SU-DHL-6 (cell line): Measurements from ENCODE around the gene ARTN.

ENCODE experiments used
- EZH2phosphoT487 ChIP-seq: fragments of 200-600 bp; sonication (generic), shearing (Covaris generic); conservative IDR thresholded peaks from 2 replicates; pipeline ENCODE4 v1.6.1; 2018; ENCODE audit warnings: mild to moderate bottlenecking, antibody characterized with exemption, low read length, moderate library complexity, mixed read lengths
- TF ChIP-seq, protein P1 (sequence below): fragments of 200-600 bp; sonication (generic); IDR thresholded peaks from one replicate; pipeline ENCODE4 v1.5.1; 2017; ENCODE audit warnings: antibody characterized with exemption, mild to moderate bottlenecking, low read length, moderate library complexity; ENCODE audit not compliant: insufficient read depth, poor library complexity, severe bottlenecking

DNA sequence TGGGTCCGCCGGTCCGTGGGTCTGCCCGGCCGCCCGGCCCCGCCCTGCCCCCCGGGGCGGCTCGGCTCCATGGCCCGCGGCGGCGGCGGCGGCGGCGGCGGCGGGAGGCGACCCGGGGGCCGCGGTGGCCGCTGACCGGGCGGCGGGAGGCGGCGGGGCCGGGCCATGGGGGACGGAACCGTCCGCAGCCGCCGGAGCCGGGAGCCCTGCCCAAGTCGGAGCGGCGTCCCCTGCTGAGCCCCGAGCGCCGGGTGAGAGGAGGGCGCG, 45.6 kb downstream of the ARTN start:
- TF ChIP-seq, protein P1, sequence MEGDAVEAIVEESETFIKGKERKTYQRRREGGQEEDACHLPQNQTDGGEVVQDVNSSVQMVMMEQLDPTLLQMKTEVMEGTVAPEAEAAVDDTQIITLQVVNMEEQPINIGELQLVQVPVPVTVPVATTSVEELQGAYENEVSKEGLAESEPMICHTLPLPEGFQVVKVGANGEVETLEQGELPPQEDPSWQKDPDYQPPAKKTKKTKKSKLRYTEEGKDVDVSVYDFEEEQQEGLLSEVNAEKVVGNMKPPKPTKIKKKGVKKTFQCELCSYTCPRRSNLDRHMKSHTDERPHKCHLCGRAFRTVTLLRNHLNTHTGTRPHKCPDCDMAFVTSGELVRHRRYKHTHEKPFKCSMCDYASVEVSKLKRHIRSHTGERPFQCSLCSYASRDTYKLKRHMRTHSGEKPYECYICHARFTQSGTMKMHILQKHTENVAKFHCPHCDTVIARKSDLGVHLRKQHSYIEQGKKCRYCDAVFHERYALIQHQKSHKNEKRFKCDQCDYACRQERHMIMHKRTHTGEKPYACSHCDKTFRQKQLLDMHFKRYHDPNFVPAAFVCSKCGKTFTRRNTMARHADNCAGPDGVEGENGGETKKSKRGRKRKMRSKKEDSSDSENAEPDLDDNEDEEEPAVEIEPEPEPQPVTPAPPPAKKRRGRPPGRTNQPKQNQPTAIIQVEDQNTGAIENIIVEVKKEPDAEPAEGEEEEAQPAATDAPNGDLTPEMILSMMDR, result no peak
- TF ChIP-seq EZH2phosphoT487, result no peak
